SK-N-SH (cell line): ENCODE measurements around the gene CNGA4. TPM values are rescaled to one million over a fixed set of nuclear protein-coding genes. Genes with fewer than 3 reads are reported as not detected.

Experiments used
- CTCF ChIA-PET: fragments of 300-600, 350-600 bp; formaldehyde crosslinking; extraction: SDS; loops from one replicate; lab custom pipeline; 2021; lab: Yijun Ruan, JAX
- POLR2A ChIA-PET: fragments of 350-600 bp; sonication (Branson Sonifier 250); formaldehyde crosslinking; extraction: SDS; loops from one replicate; lab custom pipeline; 2020; ENCODE audit warnings: antibody characterized with exemption, inconsistent platforms; lab: Yijun Ruan, JAX
- DNase-seq: peaks from one replicate; pipeline ENCODE4 v3.0.0; 2012
- H2AFZ ChIP-seq: fragments of 200-600 bp; sonication (generic); 2 replicates; pipeline ENCODE4 v1.8.1; 2016; ENCODE audit warnings: antibody characterized with exemption, mild to moderate bottlenecking, low read depth
- H3F3A ChIP-seq: fragments of 200-600 bp; sonication (generic); replicated peaks from 2 replicates; pipeline ENCODE3; 2016; ENCODE audit warnings: antibody characterized with exemption, mild to moderate bottlenecking; ENCODE audit not compliant: insufficient read depth
- H3K27ac ChIP-seq, 2 experiments: fragments of 200-500 bp in 1 of 2; fragments of 200-600 bp in 1 of 2; sonication (Bioruptor generic) in 1 of 2; sonication (generic), shearing (Covaris generic) in 1 of 2; 2 replicates each; pipeline versions ENCODE4 v1.5.1 to v1.6.1; 2014 to 2016; ENCODE audit warnings: low read depth in 2 of 2, inconsistent platforms in 1 of 2, low read length in 1 of 2, mild to moderate bottlenecking in 1 of 2, mixed read lengths in 1 of 2
- H3K27me3 ChIP-seq: fragments of 200-600 bp; sonication (generic), shearing (Covaris generic); 2 replicates; pipeline ENCODE4 v1.6.1; 2016; ENCODE audit warnings: mixed run types; ENCODE audit not compliant: insufficient read depth
- H3K36me3 ChIP-seq, 2 experiments: fragments of 200-500 bp in 1 of 2; fragments of 200-600 bp in 1 of 2; sonication (Bioruptor generic) in 1 of 2; sonication (generic) in 1 of 2; replicated peaks in 1 of 2; 2 replicates each; pipeline versions ENCODE3 to v1.5.1; 2014 to 2016; ENCODE audit warnings: low read length in 1 of 2, mild to moderate bottlenecking in 1 of 2; ENCODE audit not compliant: insufficient read depth in 2 of 2, control insufficient read depth in 1 of 2
- H3K4me1 ChIP-seq, 2 experiments: fragments of 200-500 bp in 1 of 2; fragments of 200-600 bp in 1 of 2; sonication (Bioruptor generic) in 1 of 2; sonication (generic), shearing (Covaris generic) in 1 of 2; 2 replicates each; pipeline versions ENCODE4 v1.5.1 to v1.6.1; 2014 to 2016; ENCODE audit warnings: low read depth in 1 of 2, low read length in 1 of 2, mixed run types in 1 of 2; ENCODE audit not compliant: insufficient read depth in 2 of 2, control insufficient read depth in 1 of 2
- H3K4me2 ChIP-seq: fragments of 200-600 bp; sonication (generic), shearing (Covaris generic); 2 replicates; pipeline ENCODE4 v1.6.1; 2017; ENCODE audit warnings: mixed run types
- H3K4me3 ChIP-seq, 2 experiments: fragments of 200-500 bp in 1 of 2; fragments of 200-600 bp in 1 of 2; sonication (Bioruptor generic) in 1 of 2; sonication (generic), shearing (Covaris generic) in 1 of 2; 2 replicates each; pipeline versions ENCODE4 v1.5.1 to v1.8.1; 2014 to 2016; ENCODE audit warnings: low read depth in 2 of 2, inconsistent platforms in 1 of 2, low read length in 1 of 2, mild to moderate bottlenecking in 1 of 2, mixed read lengths in 1 of 2, moderate library complexity in 1 of 2
- H3K79me2 ChIP-seq: fragments of 200-600 bp; sonication (generic); 2 replicates; pipeline ENCODE4 v1.8.1; 2017; ENCODE audit warnings: mild to moderate bottlenecking; ENCODE audit not compliant: insufficient read depth
- H3K9ac ChIP-seq: fragments of 200-600 bp; sonication (generic); 2 replicates; pipeline ENCODE4 v1.6.1; 2017; ENCODE audit warnings: mixed run types
- H3K9me2 ChIP-seq: fragments of 200-600 bp; sonication (generic); 2 replicates; pipeline ENCODE4 v1.6.1; 2017; ENCODE audit warnings: mixed run types
- H3K9me3 ChIP-seq: fragments of 200-600 bp; sonication (generic); 2 replicates; pipeline ENCODE4 v1.6.1; 2017; ENCODE audit warnings: mixed run types, mild to moderate bottlenecking, moderate library complexity
- H4K20me1 ChIP-seq: fragments of 200-600 bp; sonication (generic); 2 replicates; pipeline ENCODE4 v1.6.1; 2017; ENCODE audit warnings: mild to moderate bottlenecking, mixed run types; ENCODE audit not compliant: insufficient read depth
- CHD2 ChIP-seq: fragments of 150-350 bp; IDR thresholded peaks from 2 replicates; pipeline ENCODE4 v1.6.1; 2018; ENCODE audit warnings: low read length; ENCODE audit not compliant: partially characterized antibody
- ELF1 ChIP-seq: IDR thresholded peaks from 2 replicates; pipeline ENCODE4 v1.4.0; 2012
- EZH2phosphoT487 ChIP-seq: fragments of 200-600 bp; sonication (generic); IDR thresholded peaks from 2 replicates; pipeline ENCODE4 v1.6.1; 2017; ENCODE audit warnings: low read depth, mixed run types, mild to moderate bottlenecking, antibody characterized with exemption, moderate library complexity, borderline replicate concordance
- FOXM1 ChIP-seq: IDR thresholded peaks from 2 replicates; pipeline ENCODE4 v1.4.0; 2012; ENCODE audit warnings: low read depth, mild to moderate bottlenecking
- GATA2 ChIP-seq: sonication (generic); formaldehyde crosslinking; IDR thresholded peaks from 2 replicates; pipeline ENCODE4 v1.5.0; 2020; ENCODE audit warnings: mild to moderate bottlenecking, missing genetic modification reagents
- NFIC ChIP-seq: IDR thresholded peaks from 2 replicates; pipeline ENCODE4 v1.4.0; 2012; ENCODE audit warnings: borderline replicate concordance
- NRF1 ChIP-seq: IDR thresholded peaks from 2 replicates; pipeline ENCODE4 v1.6.1; 2012; ENCODE audit warnings: low read depth, mild to moderate bottlenecking, low read length
- RCOR1 ChIP-seq: fragments of 150-350 bp; IDR thresholded peaks from 2 replicates; pipeline ENCODE4 v1.6.1; 2017; ENCODE audit warnings: antibody characterized with exemption, low read length
- TEAD4 ChIP-seq: IDR thresholded peaks from 2 replicates; pipeline ENCODE4 v1.4.0; 2012; ENCODE audit warnings: mild to moderate bottlenecking, borderline replicate concordance; ENCODE audit not compliant: insufficient read depth
- USF2 ChIP-seq: fragments of 150-350 bp; IDR thresholded peaks from 2 replicates; pipeline ENCODE4 v1.6.1; 2017; ENCODE audit warnings: antibody characterized with exemption, low read length, low read depth, borderline replicate concordance
- WGBS: methylation state at CpG from one replicate; pipeline ENCODE4 v1.1.6; 2017; ENCODE audit warnings: low lambda C conversion rate; 5-methylcytosine and 5-hydroxymethylcytosine counted together
- polyA plus RNA-seq, 3 experiments: library from polyadenylated mRNA; depleted of rRNA; stranded (reverse); fragments of >200 nt; gene quantifications; 2 replicates each; pipeline ENCODE4 v1.2.3, GENCODE V29; 2012

CNGA4 gene
- polyA plus RNA-seq, 1 of the 3 experiments (the other 2 are of a cell fraction): 0.13 TPM

GRCh38 chr11:6228520-6228919 is 10.4 kb upstream of the CNGA4 start (continued):
- no peak for TF ChIP-seq TEAD4
- TF ChIP-seq NFIC: no peak

- Histone ChIP-seq H3K9me3 (no peaks in the 10 kb centered on the region), H3K27ac (no peak overlapping the region), H3K4me1 (peaks cover 0 to 5% of the 10 kb centered on the region in 2 experiments; a peak in 1 of 4 replicates), H3K27me3 (no peaks in the 10 kb centered on the region), H4K20me1 (peaks cover 29% of the 10 kb centered on the region; the same call in 1 of the 2 replicates), H2AFZ (no peak overlapping the region), H3K79me2 (peaks cover 79% of the 10 kb centered on the region), H3K9ac (no peak overlapping the region), H3K36me3 (peaks cover 0 to 2% of the 10 kb centered on the region in 2 experiments), H3K9me2 (no peaks in the 10 kb centered on the region), H3K4me2 (no peak overlapping the region), H3F3A (no peaks in the 10 kb centered on the region), H3K4me3 (no peak overlapping the region)
- ChIA-PET POLR2A (no interaction called here), CTCF (interaction anchor here (1.2 to 1.5 kb wide), 3 partner anchors 13 to 1049 kb away, joined by 3 to 4 read pairs (median 4); no protein-coding TSS in a partner anchor)
- no peak for TF ChIP-seq NRF1
- TF ChIP-seq CHD2: no peak
- 79% methylated on average over 2 of the region's 2 CpGs for WGBS
- no peak for DNase-seq
Observed at GRCh38 chr11:6229911-6230310, 9.0 kb upstream of the CNGA4 start.

GRCh38 chr11:6232899-6233298 is 6.0 kb upstream of the CNGA4 start:
- no peaks in the 10 kb centered on the region for H3K36me3 ChIP-seq
- H3K79me2 ChIP-seq: peaks cover 54% of the 10 kb centered on the region
- peak overlapping the region; percentile 84 for H3K4me2 ChIP-seq
- ChIA-PET CTCF (no interaction called here), POLR2A (no interaction called here)
- H3K9me3 ChIP-seq: no peaks in the 10 kb centered on the region
- H4K20me1 ChIP-seq: peaks cover 19% of the 10 kb centered on the region; the same call in 1 of the 2 replicates
- H3K4me3 ChIP-seq: no peak overlapping the region
- no peak overlapping the region for H3K27ac ChIP-seq
- H3K9me2 ChIP-seq: no peaks in the 10 kb centered on the region
- 0 out of 2 replicates have a peak, but pooled peaks cover under 1% of the 10 kb centered on the region for H3K27me3 ChIP-seq
- no peak for DNase-seq
- H3F3A ChIP-seq: peaks cover 5% of the 10 kb centered on the region
- peaks cover 0 to 8% of the 10 kb centered on the region in 2 experiments; a peak in 1 of 4 replicates for H3K4me1 ChIP-seq
- TF ChIP-seq USF2: no peak
- TF ChIP-seq EZH2phosphoT487: no peak
- TF ChIP-seq FOXM1: no peak
- TF ChIP-seq RCOR1: no peak
- no peak overlapping the region for H2AFZ ChIP-seq
- no peak overlapping the region for H3K9ac ChIP-seq

GRCh38 chr11:6233984-6234386 is 4.9 kb upstream of the CNGA4 start:
- CTCF ChIA-PET: interaction anchor here (1.1 to 1.7 kb wide), 2 partner anchors 17 to 129 kb away, joined by 6 to 11 read pairs; no protein-coding TSS in a partner anchor
- WGBS: 4% methylated on average over 10 of the region's 10 CpGs
- peak overlapping the region; percentile 84 for H3K4me2 ChIP-seq
- H3K27ac ChIP-seq: peak overlapping the region; percentile 12 to 29; a peak in 2 of 4 replicates
- peaks cover 15% of the 10 kb centered on the region; the same call in 1 of the 2 replicates for H4K20me1 ChIP-seq
- peaks cover 10% of the 10 kb centered on the region; the same call in 1 of the 2 replicates for H3K27me3 ChIP-seq
- POLR2A ChIA-PET: interaction anchor here (1.8 kb wide), 1 partner anchor 9 kb away, joined by 4 read pairs; no protein-coding TSS in a partner anchor
- H3K9me2 ChIP-seq: no peaks in the 10 kb centered on the region
- no peaks in the 10 kb centered on the region for H3K36me3 ChIP-seq
- H3F3A ChIP-seq: peaks cover 5% of the 10 kb centered on the region
- H3K4me1 ChIP-seq: peaks cover 0 to 8% of the 10 kb centered on the region in 2 experiments; a peak in 1 of 4 replicates
- peaks cover 50% of the 10 kb centered on the region for H3K79me2 ChIP-seq
- no peaks in the 10 kb centered on the region for H3K9me3 ChIP-seq
- peak overlapping the region; percentile 72 for H3K9ac ChIP-seq
- peak overlapping the region; percentile 89 for H2AFZ ChIP-seq
- H3K4me3 ChIP-seq: peak overlapping the region; percentile 67 to 90
- no peak for DNase-seq
- no peak for TF ChIP-seq ELF1
- TF ChIP-seq GATA2 (CRISPR knock-in tag): no peak
